Measurements from ENCODE around the gene ARL9. TPM values are rescaled to one million over a fixed set of nuclear protein-coding genes. Genes with fewer than 3 reads are reported as not detected.

Gene ARL9
- total and polyA plus RNA-seq, 10 donors, result 0.02 to 0.30 (median 0.25) TPM; not detected in 5

GRCh38 chr4:56570041-56570440, 64.5 kb downstream of the ARL9 start:
- DNase-seq, result no peak
- Histone ChIP-seq H3K4me1 (no peaks in the 10 kb centered on the region), H3K4me3 (no peak overlapping the region), H3K36me3 (no peaks in the 10 kb centered on the region), H3K9me3 (no peaks in the 10 kb centered on the region), H3K27ac (no peak overlapping the region), H3K27me3 (replicated peaks in 1 of 7) (peaks cover 0 to 6% (median 0%) of the 10 kb centered on the region in 7 donors)
- TF ChIP-seq POLR2AphosphoS5 (IDR thresholded peaks at IDR 0.05) (no peak), POLR2A (IDR thresholded peaks at IDR 0.05) (no peak), CTCF (IDR thresholded peaks at IDR 0.05 in 8 of 11, conservative IDR thresholded peaks at IDR 0.05 in 3 of 11) (no peak)
- intact Hi-C loops (cut with DNase I; ENCODE audit: low total_unique reads), result loop anchor here (10.0 kb wide), 1 partner anchor 235 kb away; no protein-coding TSS in a partner anchor
- WGBS, 5 donors, result 82 to 91% (median 90%) methylated on average over 4 of the region's 4 CpGs

Other genes with a start within 250 kb of the ARL9 start
- 10 to 100 TPM in 6 of 7 donors, 1 to 10 TPM in 1; 9.6 to 15.6 (median 11.4) TPM for gene AASDH, start 118.3 kb upstream of the ARL9 start, total RNA-seq
- gene AASDH, start 118.3 kb upstream of the ARL9 start, polyA plus RNA-seq, result 1 to 10 TPM; 2.8 to 4.5 (median 4.4) TPM
- gene PPAT, start 70.2 kb upstream of the ARL9 start, total RNA-seq, result 10 to 100 TPM in 3 of 7 donors, 1 to 10 TPM in 4; 5.7 to 10.6 (median 9.2) TPM
- gene PPAT, start 70.2 kb upstream of the ARL9 start, polyA plus RNA-seq, result 1 to 10 TPM; 2.7 to 5.2 (median 5.1) TPM
- 10 to 100 TPM; 23.0 to 48.2 (median 28.3) TPM for gene PAICS, start 69.5 kb upstream of the ARL9 start, total RNA-seq
- 10 to 100 TPM; 18.4 to 36.8 (median 36.5) TPM for gene PAICS, start 69.5 kb upstream of the ARL9 start, polyA plus RNA-seq
- 10 to 100 TPM; 65.3 to 97.7 (median 82.8) TPM for gene SRP72, start 38.2 kb upstream of the ARL9 start, total RNA-seq
- 10 to 100 TPM; 30.1 to 37.9 (median 33.7) TPM for gene SRP72, start 38.2 kb upstream of the ARL9 start, polyA plus RNA-seq
- 10 to 100 TPM in 2 of 7 donors, 1 to 10 TPM in 5; 6.0 to 26.0 (median 8.0) TPM for gene HOPX, start 175.5 kb downstream of the ARL9 start, total RNA-seq
- 10 to 100 TPM in 1 of 3 donors, 1 to 10 TPM in 2; 6.0 to 16.4 (median 8.8) TPM for gene HOPX, start 175.5 kb downstream of the ARL9 start, polyA plus RNA-seq